Activated CD8-positive, alpha-beta memory T cell treated with anti-CD3 and anti-CD28 coated beads, Interleukin-2, amount 50 U/mL, for 1 hour (primary cell): ENCODE results near the gene WDR59.
"Not testable (repeated sequence)": the region's sequence is repeated elsewhere in the genome, so short reads cannot be mapped to it uniquely, and the experiment has no call there.

Experiments used
- DNase-seq: peaks from one replicate; pipeline ENCODE4 v3.0.0-alpha.2; 2020; ENCODE audit errors: extremely low read depth

Gene WDR59

DNA sequence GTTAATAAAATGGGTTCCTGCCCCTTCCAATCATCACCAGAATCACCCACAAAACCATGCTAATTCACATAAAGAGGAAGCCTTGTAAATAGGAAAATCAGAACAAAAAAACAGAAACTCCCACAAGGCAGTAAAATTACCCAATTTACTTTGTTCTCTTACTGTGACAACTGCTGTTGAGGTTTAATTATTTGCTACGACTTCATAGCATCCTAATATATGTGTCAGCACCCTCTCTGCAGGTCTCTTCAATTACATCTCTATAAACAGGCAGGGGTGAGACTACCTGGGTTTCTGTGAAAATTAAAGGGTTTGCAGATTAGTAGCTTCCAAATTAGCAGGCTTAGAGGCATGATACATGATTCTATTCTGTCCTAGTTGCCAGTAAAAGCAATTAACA, 2.7 kb downstream of the WDR59 start:
- DNase-seq, result no peak

DNA sequence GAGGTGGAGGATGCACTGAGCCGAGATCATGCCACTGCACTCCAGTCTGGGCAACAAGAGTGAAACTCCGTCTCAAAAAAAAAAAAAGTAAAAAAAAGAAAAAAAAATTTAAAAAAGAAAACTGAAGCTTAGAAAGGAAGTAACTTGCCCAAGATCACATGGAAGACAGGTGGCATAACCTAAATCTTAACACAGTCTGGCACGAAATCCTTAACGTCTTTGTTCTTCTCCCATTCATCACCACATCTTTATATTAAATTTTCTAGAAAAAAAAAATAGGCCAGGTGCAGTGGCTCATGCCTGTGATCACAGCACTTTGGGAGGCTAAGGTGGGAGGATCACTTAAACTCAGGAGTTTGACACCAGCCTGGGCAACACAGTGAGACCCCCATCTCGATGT, 9.3 kb downstream of the WDR59 start:
- no peak for DNase-seq

DNA sequence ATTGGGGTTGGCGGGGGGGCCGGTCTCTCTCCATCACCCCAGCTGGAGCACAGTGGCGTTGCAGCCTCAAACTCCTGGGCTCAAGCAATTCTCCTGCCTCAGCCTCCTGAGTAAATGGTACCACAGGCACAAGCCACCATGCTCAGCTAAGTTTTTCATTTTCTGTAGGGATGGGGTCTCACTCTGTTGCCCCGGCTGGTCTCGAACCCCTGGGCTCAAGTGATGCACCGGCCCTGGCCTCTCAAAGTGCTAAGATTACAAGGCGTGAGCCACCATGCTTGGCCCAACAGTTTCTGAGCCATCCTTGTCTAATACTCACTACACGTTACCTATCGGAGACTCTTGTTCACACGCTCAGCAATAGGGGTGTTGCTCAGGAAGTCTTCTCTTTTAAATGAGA, 11.6 kb downstream of the WDR59 start:
- DNase-seq, result no peak

DNA sequence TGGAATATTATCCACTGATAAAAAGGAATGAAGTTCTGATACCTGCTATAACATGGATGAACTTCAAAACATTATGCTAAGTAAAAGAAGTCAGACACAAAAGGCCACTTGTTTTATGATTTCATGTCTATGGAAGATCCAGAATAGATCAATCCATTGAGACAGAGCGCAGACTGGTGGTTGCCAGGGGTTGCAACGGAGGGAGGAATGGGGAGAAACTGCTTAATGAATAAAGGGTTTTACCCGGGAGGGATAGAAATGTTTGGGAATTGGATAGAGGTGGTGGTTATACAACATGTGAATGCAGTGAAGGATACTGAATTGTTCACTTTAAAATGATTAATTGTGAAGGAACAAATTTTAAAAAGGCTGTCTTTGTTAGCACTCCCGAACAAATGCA, 30.2 kb downstream of the WDR59 start:
- no peak for DNase-seq

DNA sequence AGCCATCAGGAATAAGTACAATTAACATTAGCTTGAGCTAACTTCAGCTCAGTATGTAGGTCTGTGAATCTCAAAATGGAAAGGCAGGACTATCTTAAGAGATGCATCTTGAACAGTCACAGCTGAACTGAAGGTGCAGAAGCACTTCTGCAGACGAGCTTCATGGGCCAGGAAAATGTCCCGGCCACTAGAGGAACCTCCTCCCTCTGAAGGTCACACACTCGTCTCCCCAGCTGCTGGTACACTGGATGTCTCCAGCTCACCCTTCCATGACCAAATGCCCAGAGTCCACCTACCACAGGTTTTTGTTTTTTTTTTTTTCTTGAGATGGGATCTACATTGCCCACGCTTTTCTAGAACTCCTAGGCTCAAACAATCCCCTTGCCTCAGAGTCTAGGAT, 33.2 kb downstream of the WDR59 start:
- DNase-seq, result no peak

DNA sequence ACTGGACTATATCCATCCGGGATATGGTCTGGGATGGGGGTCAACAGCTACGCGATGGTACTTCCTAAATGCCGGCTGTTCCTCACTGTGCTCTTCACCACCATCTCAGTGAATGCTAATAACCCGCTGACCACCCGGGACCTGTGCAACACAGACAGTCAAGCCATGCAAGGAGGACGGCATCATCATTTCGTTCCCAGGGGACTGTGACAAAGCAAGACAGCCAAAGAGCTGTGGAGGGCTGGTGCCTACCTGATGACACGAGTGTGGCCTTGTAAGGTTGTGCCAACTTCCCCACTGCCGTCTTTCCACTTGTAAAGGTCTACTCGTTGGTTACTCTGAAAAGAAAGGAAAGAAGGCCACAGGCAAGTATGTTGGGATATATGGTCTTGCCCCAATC, 33.7 kb downstream of the WDR59 start:
- DNase-seq, result no peak

DNA sequence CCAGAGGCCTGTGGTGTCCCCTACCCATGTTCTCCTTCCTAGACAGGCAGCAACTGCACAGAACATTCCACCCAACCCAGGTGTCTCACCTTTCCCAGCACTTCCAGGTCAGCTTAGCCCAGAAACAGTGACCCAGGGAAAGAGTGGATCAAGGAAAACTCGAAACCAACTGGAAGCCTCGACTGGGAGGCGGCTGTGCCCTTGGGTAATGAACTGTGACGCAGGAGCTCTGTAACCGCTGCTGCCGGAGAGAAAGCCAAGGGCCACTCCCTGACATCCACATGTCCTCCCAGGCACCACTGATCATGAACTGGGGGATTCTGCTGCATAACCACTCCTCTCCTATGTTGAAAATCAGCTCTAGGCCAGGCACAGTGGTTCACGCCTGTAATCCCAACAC, 34.4 kb downstream of the WDR59 start:
- DNase-seq, result no peak

DNA sequence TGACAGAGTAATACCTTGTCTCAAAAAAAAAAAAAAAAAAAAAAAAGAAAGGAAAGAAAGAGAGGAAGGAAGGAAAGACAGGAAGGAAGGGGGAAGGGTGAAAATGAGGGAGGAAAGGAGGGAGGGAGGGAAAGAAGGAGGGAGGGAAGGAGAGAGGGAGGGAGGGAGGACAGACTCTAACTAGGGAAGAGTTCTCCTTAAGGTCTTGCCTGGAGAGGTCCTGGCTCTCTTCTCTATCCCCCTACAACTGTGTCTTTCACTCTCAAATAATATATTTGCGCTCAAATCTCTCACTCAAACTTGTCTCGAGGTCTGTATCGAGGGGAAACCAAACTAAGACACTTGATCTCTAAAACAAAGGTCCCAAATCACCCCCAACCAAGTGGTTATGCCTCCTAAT, 35.6 kb downstream of the WDR59 start:
- DNase-seq, result no peak

DNA sequence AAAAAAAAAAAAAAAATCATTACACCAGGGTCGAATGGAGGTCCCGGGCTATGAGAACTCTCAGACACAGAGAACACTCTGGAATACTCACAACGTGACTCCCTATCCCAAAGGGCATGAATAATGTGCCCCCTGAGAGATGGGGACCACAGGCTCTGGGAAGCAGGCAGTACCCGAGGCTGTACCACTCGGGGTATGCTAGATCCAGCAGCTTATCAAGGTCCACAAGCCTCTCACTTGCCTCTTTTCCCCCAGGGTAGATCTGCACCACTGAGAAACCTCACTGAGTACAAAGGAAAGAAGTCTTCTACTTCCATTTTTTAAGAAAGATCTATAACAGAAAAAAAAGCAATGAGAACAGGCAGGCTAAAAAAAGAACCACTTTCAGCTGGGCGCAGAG, 40.5 kb downstream of the WDR59 start:
- no peak for DNase-seq

DNA sequence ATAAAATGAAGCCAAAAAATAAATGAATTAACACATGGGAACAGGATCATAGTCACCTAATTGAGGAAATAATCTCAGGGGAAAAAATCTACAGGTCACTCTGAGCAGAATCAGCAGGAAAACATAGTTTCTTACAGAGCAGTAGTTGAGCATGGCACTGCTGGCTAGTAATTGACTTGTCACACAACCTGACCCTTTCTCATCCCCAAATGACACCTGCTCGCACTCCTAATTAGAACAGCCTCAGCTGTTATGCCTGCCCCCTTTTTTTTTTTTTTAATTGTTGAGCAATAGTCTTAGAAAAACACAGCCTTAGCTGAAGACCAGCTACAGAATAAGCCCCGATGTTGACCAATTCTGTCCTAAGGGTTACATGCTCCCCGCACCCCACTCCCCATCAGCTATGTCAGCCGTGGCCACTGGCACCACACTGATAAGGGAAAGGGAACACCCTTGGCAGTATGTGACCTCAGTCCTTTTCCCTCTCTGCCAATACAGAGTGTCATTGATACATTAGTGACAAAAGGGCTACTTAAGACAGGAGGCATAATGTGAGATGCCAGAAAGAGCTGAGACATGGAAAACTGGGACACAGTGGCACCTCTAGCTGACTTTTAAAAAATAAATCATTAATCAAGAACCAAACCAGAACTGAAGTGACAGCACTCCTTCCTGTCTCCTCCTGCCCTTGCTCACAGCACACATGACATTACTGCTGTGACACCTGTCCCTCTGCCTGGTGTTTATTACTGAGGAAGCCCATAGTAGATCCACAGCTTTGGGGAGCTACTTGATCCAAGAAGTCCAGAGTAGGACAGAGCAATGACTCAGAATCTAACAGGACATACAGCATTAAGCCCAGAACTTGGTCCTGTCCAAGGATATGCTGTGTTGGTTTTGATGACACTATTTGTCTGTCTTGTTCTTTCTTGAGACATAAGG, 41.7 kb downstream of the WDR59 start:
- no peak for DNase-seq

DNA sequence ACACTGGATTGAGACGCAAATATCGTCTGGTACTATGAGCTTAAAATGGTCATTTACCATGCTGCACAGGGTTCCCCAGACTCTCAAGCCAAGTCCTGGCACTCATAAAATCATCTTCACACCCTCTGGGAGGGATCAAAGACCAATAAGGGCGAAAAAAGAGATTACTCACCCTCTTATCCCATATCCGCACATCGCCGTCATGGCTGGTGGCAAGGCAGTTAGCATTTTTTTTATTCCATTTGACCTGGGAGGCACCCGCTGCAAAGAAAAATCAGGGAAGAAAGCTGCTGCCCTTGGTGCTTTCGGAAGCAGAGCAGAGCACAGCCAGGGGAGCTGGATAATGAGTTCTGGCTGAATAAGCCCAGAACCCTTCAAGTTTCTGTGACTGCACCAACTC, 42.4 kb downstream of the WDR59 start:
- DNase-seq, result no peak

DNA sequence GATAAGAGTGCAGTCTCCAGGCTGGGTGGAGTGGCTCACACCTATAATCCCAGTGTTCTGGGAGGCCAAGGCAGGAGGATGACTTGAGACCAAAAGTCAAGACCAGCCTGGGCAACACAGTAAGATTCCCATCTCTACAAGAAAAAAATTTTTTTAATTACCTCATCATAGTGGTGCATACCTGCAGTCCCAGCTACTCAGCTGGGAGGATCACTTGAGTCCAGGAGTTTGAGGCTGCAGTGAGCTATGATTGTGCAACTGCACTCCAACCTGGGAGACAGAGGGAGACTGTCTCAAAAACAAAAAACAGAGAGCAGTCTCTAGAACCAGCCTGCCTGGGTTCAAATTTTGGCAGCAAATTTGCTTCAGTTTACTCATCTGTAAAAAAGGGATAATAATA, 45.2 kb downstream of the WDR59 start:
- no peak for DNase-seq

DNA sequence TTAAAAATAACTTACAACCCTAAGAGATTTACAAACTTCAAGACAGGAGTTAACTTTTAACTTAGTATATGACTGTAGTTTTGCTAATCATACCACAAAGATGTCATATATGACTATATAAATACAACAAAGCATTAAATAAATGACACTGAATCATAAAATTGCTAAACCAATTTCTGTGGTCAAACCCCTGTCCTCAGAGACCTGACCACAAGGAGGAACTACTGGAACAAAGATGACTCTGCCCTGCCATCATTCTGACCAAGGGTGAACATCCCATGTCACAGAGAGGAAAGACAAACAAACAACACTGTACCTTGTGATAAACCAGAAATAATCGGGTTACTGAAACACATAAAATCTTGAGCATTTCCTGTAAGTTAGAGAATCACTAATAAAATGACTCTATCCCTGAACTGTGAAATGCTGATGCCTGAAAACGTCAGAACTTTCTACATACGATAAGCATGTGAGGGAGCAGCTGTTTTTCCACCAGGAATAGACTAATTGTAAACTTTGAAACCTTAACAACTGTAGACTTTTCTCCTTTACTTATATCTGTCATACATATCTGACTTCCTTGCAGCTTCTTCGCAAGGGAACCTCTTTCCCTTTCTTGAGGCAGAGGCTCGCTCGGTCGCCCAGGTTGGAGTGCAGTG, 47.9 kb downstream of the WDR59 start:
- no peak for DNase-seq

DNA sequence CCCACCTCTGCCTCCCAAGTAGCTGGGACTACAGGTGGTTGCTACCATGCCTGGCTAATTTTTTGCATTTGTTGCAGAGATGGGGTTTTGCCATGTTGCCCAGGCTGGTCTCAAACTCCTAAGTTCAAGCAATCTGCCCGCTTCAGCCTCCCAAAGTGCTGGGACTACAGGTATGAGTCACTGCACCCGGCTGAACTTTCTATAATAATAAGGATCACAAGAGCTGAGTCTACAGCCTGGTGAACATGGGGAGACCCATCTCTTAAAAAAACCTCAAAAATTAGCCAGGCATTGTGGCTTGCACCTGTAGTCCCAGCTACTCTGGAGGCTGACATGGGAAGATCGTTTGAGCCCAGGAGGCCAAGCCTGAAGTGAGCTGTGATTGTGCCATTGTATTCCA, 53.5 kb downstream of the WDR59 start:
- no peak for DNase-seq

DNA sequence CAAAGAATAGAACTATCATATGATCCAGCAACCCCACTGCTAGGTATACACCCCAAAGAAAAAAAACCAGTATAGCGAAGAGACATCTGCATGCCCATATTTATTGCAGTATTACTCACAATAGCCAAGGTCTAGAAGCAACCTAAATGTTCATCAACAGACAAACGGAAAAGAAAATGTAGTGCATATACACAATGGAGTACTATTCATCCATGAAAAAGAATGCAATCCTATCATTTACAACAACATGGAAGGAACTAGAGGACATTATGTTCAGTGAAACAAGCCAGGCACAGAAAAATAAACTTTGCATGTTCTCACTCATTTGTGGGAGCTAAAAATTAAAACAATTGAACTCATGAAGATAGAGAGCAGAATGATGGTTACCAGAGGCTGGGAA, 55.3 kb downstream of the WDR59 start:
- no peak for DNase-seq

DNA sequence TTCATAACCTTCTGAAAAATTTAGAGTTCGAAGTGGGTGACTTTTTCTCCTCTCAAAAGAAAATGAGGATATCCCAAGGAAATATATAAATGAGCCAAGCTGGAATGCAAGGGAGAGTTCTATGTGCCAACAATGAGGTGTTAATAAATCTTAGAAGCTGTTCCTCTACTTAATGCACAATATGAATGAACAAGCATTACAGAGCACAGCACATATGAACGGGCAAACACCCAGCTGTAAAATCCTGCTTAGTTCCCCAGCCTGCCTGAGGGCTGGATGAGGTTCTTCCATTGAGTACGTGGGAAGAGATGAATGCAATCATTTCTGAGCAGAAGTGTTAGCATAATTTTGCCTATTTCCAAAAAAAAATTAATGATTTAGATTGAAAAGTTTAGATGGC, 58.1 kb downstream of the WDR59 start:
- DNase-seq, result no peak

DNA sequence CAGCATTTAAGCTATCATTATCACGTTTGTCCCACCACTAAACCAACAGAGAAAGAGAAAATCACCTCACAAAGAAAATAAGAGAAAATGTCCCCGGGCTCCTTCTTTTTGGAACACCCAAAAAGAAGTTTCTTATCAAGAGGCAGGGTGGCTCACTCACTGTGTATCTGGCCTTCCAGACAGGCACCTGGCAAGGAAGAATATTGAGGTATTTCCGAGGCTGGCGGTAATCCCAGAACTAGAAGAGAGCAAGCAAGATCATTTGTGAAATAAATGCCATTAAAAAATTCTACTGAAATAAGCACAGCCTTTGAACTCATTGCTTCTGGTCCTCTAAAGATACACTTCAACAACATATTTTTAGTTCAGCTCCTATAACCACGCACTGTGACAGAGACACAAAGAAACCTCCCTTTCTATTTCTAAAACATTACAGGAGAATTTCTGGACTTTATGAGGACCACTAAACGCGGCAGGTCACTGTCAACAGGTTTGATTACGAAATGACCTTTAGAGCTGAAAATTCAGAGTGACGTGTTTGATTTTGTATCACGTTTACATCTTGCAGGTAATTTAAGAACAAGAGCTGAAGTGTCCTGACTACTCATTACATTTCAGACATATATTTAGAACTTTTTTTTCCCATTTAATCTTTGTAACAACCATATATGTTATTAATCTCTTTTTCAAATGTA, 61.0 kb downstream of the WDR59 start:
- DNase-seq, result no peak

DNA sequence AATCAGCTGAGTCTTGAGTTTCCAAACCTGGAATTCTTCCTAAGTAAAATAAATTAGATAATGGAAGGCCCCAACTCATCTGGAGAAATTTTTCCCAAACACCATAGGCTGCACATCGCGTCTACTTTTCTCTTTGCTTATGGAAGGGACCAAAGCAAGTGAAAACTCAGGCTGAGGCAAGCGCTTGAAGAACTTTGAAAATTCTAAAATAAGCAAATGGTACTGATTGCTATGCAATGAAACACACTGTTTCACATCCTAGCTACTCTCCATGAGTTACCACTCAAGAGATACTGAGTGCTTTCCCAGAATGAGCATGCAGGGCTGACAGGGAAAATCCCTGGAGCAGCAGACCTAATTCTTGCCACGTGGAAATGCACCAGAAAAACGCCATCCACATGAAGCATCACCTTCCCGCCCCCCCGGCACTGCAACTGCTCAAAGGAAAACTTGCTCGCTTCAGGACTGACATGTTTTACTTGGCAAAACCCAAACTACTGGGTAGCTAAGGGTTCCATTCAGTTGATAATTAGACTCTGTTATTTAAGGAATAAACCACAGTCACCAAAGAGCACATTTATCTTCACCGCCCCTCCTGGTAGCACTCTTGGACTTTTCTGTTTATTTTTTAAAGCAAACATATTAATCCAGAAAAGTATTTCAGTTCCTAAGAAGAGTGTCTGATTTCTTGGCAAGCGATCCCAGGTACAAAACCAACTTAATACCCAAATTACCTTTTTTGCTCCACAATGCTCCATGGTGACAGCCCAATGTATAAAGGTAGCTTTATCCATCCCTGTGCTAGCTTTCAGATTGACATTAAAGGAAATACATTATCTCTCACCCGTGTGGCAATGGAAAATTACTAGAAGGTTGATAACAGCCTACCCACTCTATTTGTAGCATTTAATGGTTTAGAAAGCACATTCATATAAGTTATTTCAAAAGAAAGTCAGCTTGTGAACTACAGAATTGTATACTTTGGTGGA, 62.5 kb downstream of the WDR59 start:
- DNase-seq, result no peak

DNA sequence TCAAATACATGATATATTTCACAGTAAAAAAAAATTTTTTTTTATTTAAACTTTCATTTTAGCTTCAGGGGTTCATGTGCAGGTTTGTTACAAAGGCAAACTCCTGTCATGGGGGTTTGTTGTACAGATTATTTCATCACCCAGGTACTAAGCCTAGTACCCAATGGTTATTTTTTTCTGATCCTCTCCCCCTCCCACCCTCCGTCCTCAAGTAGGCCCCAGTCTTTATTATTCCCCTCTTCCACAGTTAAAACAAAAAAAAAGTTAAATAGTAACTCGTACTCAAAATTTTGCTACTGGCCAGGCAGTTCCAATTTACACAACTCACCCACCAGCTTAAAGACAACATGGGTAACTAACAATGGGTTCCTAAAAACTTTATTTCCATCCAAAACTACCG, 63.9 kb downstream of the WDR59 start:
- no peak for DNase-seq

DNA sequence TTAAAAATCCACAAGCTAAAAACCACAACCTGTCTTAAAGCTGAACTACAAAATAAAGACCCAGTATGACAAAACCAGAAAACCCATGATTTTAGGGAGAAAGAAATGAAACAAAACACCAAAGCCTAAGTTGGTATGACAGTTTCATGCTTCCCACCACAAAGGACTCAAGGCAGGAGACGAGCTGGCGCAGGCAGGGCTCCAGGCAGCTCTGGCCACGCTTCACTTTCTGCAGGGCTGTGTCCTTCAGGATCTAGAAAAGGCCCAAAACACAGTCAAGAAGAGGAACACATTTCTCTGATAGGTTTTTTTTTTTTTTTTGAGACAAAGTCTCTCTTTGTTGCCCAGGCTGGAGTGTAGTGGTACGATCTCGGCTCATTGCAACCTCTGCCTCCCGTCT, 75.3 kb downstream of the WDR59 start:
- DNase-seq, result no peak

DNA sequence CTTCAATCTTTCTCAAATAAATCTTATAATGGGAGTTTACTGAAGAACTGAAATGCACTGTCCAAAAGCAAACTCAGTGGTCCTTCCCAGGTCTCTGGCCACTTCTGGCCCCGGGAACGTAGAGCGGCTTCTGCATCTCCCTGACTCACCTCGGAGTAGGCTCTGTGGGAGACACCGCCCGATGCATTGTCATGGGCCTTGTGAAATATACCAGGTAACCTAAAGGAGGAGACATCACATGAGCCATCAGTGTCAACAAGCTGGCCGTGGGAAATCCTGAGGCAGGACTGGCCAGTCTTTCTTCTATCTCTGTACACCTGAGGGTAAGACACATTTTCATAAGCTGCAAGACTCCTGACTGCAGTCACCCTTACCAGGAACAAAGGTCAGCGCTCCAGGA, 76.2 kb downstream of the WDR59 start:
- not testable (repeated sequence) for DNase-seq
